HG02588 (cell line): ENCODE results near the gene ADAMTS2.
"Not testable (repeated sequence)": the region's sequence is repeated elsewhere in the genome, so short reads cannot be mapped to it uniquely, and the experiment has no call there.

Experiments used
- ATAC-seq: cut with Tn5 transposase; IDR thresholded peaks from one replicate; pipeline ENCODE4 v1.9.1; 2021; ENCODE audit warnings: mild to moderate bottlenecking, moderate library complexity; ENCODE audit not compliant: unreplicated experiment

The ADAMTS2 gene

DNA sequence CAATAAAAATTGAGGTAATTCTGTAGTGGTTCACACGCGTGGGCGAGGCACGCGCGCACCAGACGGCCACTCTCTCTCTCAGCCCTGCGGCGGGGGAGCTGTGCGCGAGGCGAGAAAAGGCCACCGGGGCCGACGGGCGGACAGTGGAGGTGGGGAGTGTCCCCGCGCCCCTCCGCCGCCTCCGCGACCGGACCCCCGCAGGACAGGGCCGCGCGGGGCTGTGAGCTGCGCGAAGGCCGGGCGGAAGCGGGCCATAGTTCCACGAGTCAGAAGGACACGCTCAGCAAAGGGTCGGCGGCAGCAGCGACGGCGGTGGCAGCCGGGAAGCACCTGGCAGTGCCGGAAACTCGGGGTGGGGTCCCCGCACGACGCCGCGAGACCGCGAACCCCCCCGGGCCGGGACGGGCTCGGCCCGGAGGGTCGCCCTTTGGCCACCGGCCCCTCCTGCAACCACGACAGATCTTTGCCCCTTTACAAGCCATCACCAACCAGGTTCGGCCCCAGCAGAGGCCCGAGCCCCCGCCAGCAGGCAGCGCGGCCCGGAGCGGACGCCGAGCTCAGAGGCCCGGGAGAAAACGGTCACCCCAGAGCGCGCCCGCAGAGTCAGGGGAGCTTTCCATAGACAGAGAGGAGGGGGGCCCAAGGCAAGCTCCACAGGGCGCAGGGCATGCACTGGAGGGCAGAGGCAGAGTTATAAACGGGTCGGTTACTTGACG lies 224.2 kb downstream of the ADAMTS2 start:
- ATAC-seq: no peak

GRCh38 chr5:179120421-179120861 lies 224.8 kb downstream of the ADAMTS2 start:
- no peak for ATAC-seq

DNA sequence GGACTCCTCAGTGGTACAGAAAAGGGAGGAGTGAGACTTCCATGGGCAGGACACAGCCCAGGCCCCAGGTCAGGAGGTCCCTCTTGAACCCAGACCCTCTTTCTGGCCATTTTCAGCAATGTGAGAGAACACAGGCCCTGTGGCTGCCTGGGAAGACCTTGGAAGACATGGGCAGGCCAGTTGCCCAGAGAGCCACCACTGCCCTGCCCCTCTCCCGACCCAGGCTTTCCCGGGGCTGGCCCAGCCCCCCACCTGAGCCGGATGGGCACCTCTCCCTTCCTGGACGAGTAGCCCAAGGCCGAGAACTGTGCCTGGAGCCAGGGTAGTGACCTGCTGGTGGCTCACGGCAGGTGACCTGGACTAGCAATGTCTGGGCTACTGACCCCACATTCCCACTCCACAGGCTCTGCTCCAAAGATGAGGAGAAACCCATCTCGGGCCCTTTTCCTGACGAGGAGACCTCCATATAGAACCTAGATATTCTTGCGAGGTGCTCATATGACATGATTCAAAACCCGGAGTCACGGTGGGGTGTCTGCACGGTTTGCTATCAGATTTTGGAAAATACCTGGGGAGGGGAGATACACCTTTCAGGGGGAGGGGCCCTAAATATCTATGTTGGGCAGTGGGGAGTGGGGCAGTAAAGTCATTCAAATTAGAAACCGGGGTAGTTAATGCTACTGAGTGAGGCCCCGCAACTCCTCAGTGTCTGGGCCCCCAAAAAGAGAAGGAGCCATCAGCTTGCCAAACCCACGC lies 225.7 kb downstream of the ADAMTS2 start:
- no peak for ATAC-seq

DNA sequence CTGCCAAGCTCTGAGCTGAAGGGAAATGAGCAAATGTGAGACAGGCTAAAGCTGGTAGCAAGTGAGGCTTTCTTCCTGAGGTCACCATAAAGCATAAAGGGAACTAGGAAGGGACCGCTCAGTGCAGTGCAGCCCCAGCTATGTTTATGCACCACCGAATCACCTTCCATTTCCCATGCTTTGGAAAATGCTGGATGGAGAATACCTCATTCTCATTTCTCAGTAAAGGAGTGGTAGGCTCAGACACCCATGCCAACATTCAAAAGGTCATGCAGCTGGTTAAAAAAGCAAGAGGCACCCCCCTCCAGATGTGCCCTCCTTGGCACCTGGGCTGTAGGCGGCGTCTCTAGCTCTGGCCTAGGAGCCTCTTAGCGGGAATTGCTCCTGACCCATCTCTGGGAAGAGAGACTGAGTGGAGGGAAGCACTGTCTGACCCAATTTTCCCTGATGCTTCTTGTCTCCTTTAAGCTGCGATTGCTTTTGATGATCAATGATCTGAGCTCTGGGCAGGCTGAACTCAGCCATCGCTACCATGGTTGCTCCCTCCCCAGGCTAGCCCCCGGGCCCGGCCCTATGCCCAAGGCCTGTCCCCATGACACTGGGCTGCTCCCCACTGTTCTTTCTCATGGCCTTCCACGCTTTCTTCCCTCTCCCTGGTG lies 226.4 kb downstream of the ADAMTS2 start:
- ATAC-seq: no peak

DNA sequence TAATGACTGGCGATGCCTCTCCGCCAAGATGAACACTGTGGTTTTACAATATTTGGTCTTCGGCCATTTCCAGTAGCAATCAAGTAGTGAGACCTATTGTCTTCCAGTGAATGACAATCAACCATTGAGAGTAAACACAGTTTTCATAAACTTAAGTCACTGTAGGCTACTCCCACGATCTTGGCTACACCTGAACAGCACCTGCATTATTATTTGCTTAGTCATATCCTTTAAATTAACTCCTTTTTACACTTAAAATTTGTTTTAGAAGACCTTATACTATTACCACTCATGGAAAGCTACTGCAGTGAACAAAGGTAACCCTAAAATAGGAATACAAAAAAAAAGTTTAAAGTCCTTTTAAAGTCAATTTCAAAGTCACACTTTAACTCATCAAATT lies 226.9 kb downstream of the ADAMTS2 start:
- ATAC-seq: no peak

- ATAC-seq: no peak
Observed at GRCh38 chr5:179115845-179116524, 229.3 kb downstream of the ADAMTS2 start.

DNA sequence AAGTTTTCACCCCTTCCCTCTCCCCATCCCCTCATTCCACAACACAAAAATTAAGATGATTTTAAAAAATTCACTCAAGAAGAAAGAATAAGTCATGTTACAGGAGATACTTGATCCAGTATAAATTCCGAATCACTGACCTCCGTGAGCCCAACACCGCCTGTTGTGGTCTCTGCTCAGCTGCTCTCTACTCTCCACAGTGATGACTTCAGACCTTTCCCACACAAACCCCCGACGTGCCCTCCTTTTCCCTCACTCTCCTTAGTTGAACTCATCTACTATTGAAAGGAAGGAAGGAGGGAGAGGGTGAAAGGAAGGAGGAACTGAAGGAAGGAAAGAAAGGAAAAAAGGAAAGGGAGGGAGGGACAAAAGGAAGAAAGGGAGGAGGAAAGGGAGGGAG lies 230.0 kb downstream of the ADAMTS2 start:
- ATAC-seq: no peak

DNA sequence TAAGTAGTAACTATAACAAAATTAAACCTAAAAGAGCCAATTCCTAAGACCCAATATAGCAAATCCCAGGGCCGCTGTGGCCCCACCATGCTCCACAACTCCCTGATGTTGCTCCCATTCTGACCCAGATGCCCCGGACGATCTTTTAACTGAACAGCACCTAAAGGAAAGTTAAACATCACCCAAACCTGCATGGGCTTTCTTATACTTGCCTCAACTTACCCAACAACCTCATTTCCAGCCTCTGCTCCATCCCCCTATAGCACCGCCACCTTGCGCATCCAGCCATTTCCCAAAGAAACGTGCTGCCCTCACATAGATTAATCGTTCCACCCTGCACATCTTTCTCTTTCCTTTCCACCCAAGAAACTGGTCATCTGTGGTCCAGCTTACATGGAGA lies 230.5 kb downstream of the ADAMTS2 start:
- ATAC-seq: no peak

DNA sequence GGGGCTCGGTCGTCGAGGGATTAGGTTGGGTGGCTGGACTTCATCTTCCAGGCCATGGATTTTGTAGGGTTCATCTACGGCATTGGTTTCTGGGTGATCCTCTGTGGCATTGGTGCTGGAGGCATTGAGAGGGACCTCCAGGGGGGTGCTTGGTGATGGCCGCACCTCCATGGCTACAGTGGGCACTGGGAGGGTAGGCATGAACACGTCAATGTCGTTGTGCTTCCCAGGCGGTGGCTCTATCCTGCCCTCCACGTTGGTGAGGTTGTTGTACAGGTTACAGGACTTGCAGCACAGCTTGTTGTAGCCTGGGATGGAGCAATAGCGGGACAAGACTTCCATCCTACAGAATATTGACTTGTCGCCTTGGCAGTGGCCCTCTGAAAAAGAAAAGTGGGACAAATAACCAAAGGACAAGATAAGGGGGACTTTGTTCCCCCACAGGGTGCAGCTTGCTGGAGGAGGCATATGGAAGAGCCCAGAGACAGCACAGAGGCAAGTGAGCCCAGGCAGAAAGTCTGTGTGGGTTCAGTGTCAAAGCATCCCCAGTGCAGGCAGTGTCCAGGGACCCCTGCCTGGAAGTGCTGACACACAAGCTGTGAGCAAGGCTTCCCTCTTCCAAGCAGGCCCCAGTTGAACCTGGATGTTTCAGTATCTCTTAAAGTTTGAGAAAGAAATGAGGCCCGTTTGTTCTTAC lies 231.2 kb downstream of the ADAMTS2 start:
- no peak for ATAC-seq

DNA sequence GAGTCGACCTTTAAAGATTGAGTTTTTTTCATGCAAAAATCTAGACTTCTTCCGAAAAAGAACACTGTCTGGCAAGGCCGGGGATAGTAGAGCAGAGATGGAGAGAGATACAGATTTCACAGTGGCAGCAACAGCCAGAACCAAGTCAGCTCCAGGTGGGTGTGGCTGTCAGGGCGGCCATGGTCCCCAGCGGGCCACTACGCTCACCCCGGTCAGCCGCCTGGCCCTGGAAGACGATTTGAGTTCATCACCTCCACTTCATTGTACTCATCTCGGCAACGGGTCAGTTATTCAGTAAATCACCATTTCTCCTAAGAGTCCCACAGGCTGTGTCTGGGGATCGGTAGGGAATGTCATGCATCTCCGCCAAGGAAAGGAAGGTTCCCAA lies 232.1 kb downstream of the ADAMTS2 start:
- ATAC-seq: no peak

GRCh38 chr5:179112469-179113142 lies 232.7 kb downstream of the ADAMTS2 start:
- ATAC-seq: no peak

GRCh38 chr5:179111267-179112207 lies 233.7 kb downstream of the ADAMTS2 start:
- ATAC-seq: no peak

DNA sequence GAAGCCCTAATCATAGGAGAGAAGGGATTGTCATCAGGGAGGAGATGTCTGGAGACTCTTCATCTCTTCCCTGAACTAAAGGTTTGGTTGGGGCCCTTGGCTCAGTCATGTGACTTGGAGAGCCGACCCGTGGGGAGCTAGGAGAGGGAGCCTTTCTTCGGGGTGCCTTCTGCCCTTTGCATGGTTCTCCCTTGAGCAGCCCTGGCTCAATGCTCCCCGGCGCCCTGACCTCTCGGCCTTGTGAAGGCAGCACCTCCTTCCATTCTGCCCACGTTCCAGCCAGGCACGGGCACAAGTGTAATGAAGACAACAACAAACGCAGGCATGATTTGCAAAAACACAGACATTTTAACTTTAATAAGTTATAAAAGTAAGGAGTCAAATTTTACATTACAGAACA lies 234.7 kb downstream of the ADAMTS2 start:
- ATAC-seq: no peak

GRCh38 chr5:179101282-179101681 lies 244.0 kb downstream of the ADAMTS2 start:
- not testable (repeated sequence) for ATAC-seq

DNA sequence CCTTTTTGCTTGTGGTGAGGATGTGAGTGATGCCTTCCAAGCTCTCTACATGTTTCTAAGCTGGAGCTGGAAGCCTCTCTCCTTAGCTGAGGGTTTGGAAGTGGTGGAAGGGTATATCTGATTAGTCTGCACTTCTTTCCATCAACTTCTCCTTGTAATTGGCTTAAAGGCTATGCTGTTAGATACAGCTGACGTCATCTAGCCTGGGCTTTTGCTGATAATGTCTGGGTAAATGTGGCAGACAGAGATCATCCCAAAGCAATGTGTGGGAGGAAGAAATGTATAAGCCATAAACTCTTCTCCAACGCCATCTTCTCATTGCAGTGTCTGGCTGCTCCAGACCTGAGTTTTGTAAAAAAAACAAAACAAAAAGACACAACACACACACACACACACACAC lies 255.8 kb downstream of the ADAMTS2 start:
- no peak for ATAC-seq

GRCh38 chr5:179080724-179081123 lies 264.5 kb downstream of the ADAMTS2 start:
- no peak for ATAC-seq

- no peak for ATAC-seq
Observed at GRCh38 chr5:179079165-179079987, 265.9 kb downstream of the ADAMTS2 start.

- no peak for ATAC-seq
Observed at GRCh38 chr5:179065703-179066102, 279.6 kb downstream of the ADAMTS2 start.
